GM21723 (cell line): ENCODE results near the gene MYO1G.
"Not testable (repeated sequence)": the region's sequence is repeated elsewhere in the genome, so short reads cannot be mapped to it uniquely, and the experiment has no call there.

Experiments used
- ATAC-seq: cut with Tn5 transposase; IDR thresholded peaks from one replicate; pipeline ENCODE4 v1.9.1; 2021; ENCODE audit warnings: mild to moderate bottlenecking, moderate library complexity; ENCODE audit not compliant: unreplicated experiment

MYO1G gene

GRCh38 chr7:44944821-44945220 lies 34.0 kb downstream of the MYO1G start:
- ATAC-seq: no peak

- no peak for ATAC-seq
Observed at GRCh38 chr7:44943631-44944030, 35.2 kb downstream of the MYO1G start.

GRCh38 chr7:44937426-44937825 lies 41.4 kb downstream of the MYO1G start:
- no peak for ATAC-seq

DNA sequence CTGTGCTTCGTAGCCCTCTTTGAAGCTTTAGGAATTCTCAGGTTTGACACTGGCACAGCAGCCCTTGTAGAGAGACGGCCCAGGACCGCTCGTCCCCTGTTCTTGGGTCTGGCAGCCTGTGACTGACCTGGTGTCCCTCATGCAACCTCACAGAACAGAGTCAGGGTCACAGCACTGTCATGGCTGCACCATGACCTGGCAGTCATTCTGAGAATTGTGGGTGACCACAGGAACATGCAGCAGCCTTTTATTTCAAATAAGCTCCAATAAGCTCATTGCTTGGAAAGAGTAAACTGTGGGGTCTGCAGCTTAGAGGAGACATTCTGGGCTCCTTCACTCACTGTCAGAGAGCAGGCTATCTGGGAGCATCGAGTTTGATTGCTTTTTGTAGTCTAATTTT lies 42.5 kb downstream of the MYO1G start:
- no peak for ATAC-seq

DNA sequence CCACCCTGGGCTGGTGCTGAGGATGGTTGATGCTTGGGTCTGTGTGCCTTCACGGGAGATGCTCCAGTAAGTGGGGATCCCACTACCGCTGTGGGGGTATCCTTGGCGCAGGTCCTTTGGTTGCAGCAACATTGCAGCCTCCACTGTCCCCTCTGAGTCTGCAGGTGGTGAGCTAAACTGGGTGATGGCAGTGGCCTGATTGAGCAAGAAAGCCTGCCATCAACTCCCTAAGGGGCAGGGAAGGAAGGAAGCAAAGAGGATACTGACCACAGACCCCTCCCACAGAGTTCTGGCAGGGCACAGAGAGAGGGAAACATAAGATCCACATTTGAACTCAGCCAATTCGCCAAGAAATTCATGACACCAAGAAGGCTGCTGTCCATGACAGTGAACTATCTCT lies 43.2 kb downstream of the MYO1G start:
- no peak for ATAC-seq

- no peak for ATAC-seq
Observed at GRCh38 chr7:44935016-44935415, 43.8 kb downstream of the MYO1G start.

GRCh38 chr7:44934510-44934909 lies 44.3 kb downstream of the MYO1G start:
- ATAC-seq: not testable (repeated sequence)

DNA sequence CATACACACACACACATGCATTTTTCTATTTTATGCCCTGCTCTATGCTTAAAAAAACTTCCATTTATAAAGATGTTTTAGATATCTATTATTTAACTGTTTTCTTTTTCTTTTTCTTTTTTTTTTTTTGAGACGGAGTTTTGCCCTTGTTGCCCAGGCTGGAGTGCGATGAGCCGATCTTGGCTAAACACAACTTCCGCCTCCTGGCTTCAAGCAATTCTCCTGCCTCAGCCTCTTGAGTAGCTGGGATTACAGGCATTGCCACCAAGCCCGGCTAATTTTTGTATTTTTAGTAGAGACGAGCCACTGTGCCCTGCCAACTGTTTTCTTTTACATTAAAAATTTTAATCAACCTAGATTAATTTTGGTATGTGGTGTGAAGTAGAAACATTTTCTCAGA lies 47.9 kb downstream of the MYO1G start:
- ATAC-seq: no peak

DNA sequence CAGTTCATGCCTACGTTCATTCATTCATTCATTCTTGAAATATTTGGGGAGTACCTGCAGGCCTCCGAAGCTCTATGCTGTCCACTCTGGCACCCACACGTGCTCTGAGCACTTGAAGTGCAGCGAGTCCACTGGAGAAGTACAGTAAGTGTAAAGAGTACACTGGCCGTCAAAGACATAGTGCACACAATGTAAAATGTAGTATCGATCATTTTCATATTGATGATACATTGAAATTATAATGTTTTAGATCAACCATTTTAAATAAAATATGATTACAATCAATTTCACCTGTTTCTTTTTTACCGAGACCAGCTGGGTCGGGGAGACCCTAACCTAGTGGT lies 56.5 kb downstream of the MYO1G start:
- peak; percentile 13 for ATAC-seq

DNA sequence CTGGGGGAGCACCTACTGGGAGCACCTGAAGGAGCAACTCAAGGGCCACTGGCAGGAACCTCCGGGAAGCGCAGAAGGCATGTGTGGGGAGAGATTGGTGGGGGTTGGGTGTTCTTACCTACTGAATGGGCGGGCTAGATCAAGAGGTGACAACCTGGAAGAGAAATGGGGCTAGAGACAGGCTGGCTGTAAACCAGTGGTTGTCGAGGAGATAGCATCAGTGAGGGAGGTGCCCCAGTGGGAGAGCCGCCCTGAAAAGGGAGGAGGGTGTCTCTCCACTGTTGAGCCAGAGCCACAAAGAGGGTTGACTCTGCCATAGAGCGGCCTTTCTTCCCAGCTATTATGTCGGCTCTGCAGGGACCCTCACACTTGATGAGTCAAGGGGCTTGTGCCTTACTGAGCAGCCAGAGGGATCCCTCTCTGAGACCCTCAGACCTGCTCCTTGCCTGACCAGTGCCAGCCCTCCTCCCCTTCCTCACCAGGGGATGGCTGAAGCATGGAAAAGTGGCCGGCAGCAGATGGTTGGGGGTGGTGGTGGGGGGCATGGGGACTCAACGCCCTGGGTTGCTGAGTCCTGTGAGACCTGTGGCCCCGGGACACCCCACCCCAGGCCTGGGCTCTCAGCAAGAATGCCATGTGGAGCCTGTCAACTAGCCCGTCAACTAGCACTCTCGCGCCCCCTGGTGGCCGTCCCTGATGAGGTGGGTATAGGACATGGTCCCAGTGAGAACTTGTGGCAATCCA lies 57.0 kb downstream of the MYO1G start:
- ATAC-seq: peak; percentile 90

DNA sequence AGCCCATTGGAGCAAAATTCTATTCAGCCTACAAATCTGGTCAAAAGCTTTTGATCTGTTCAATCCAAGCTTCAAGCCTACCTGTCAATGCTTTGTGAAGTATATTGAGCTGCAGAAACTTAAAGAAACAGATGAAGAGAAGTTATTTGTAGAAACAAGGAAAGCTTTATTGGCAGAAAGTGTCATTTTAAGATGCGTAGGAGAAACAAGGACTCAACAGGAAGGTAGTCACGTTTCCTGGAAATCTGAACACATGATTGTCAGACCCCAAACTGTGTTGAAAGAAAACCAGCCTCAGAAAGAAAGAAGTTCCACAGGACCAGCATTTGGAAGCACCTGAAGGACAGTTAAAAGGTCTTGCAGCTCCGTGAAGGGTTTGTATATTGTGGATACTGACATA lies 58.7 kb downstream of the MYO1G start:
- ATAC-seq: no peak

DNA sequence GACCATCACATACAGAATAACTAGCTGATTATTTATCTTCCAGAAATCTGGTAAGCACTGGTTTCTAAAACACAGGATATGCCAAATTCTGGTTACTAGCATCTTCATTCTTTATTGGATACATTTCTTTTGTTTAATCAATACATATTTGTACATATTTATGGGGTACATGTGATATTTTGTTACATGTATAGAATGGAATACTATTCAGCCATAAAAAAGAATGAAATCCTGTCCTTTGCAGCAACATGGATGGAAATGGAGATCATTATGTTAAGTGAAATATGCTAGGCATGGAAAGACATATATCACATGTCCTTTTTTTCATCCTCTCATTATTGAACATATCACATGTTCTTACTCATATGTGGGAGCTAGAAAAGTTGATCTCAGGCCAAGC lies 60.8 kb downstream of the MYO1G start:
- no peak for ATAC-seq

DNA sequence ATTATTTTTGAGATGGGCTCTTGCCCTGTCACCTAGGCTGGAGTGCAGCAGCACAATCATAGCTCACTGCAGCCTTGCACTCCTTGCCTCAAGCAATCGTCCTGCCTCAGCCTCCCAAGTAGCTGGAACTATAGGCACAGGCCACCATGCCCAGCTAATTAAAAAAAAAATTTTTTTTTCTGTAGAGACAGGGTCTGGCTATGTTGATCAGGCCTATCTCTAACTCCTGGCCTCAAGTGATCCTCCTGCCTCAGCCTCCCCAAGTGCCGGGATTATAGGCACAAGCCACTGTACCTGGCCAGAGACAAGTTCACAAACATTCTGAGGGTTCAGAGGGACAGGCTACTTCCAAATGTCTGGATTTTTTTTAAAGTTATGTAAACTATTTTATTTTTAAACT lies 61.4 kb downstream of the MYO1G start:
- no peak for ATAC-seq

GRCh38 chr7:44914992-44915607 lies 63.7 kb downstream of the MYO1G start:
- peak; percentile 82 for ATAC-seq

DNA sequence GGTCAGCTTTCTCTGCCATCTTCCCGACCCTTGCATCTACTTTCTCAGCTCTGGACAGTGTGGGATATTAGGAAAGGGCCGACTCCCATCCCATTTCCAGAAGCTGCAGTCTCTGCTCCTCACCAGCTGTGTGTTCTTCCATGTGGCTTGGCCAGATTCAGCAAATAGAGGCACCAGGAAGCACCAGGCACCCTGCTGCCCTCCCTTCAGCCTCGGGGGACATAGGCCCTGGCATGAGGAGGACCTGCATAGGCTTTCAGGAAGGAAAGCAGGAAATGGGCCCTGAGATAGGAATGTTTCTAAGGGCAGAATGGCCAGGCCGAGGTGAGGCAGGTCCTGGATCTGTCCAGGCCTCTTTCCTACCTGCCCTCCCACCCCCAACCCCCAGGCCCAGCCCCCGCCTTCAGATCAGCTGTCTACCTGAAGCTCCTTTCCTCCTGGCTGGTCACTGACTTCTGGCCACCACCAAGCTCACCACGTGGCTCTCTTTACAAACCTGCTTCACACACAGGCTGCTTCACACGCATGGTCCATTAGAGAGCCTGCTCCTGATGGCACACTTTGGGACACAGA lies 66.0 kb downstream of the MYO1G start:
- no peak for ATAC-seq
